Uterus (tissue), 2 donors: ENCODE results near the gene SMAD3.

Experiments
- CTCF ChIP-seq, 4 experiments: fragments of 200-600 bp in 2 of 4; fragments of 450-650 bp in 2 of 4; sonication (generic) in 2 of 4; IDR thresholded peaks; one replicate each; pipeline ENCODE4 v1.5.1; 2016 to 2019; ENCODE audit warnings: antibody characterized with exemption in 4 of 4, mild to moderate bottlenecking in 2 of 4, moderate library complexity in 1 of 4
- POLR2A ChIP-seq, 2 donors: fragments of 450-650 bp; IDR thresholded peaks; one replicate each; pipeline ENCODE4 v1.6.1; 2016; ENCODE audit warnings: antibody characterized with exemption in 2 of 2, mild to moderate bottlenecking in 1 of 2, moderate library complexity in 1 of 2

- TF ChIP-seq CTCF (IDR thresholded peaks at IDR 0.05) (no peak), POLR2A (IDR thresholded peaks at IDR 0.05) (no peak)
Measured at GRCh38 chr15:67072958-67073357, 7.6 kb downstream of the SMAD3 start.
